ENCODE measurements around the gene PDCD4.

The PDCD4 gene

DNA sequence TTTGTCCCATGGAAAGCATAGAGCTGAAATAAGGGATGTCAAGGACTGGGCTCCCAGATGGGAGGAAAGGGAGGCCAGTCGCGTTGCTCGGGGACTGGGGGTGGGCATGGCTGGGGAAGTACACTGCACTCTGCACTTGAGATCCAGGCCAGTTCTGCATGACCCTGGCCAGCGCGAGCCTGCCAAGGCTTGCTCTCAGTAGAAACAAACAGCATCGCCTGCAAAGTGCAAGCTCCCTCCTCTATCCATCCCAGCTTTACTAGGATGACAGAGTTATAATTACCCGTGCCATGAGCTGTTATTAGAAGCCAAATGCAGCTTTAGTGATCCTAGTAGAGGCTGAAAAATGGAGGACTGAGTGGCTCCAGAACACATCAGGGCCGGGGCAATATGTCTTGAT is 43.9 kb upstream of the PDCD4 start:
- TF ChIP-seq ZFX (IDR thresholded peaks at IDR 0.05; ENCODE audit: borderline replicate concordance) (no peak), CTCF (IDR thresholded peaks at IDR 0.05) (no peak)
- no peak overlapping the region for H3K27ac ChIP-seq

DNA sequence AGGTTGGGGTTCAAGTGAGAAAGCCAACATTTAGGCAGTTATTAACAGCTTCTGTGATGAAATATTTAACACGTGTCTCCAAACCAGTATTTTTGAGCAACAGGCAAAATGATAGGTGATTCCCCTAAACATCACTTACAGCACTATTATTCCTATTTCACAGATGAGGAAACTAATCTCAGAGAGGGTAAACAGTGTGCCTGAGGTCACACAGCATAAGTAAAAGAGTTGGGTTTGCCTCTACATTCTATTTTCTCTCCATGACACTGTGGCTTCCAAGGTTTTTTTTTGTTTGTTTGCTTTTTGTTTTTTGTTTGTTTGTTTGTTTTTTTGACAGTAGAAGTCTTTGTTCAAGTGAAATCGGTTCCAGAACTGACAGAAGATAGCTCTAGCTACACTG is 43.2 kb upstream of the PDCD4 start:
- no peak overlapping the region for H3K27ac ChIP-seq
- TF ChIP-seq CTCF (IDR thresholded peaks at IDR 0.05): no peak
- no peak for TF ChIP-seq ZFX (IDR thresholded peaks at IDR 0.05; ENCODE audit: borderline replicate concordance)

DNA sequence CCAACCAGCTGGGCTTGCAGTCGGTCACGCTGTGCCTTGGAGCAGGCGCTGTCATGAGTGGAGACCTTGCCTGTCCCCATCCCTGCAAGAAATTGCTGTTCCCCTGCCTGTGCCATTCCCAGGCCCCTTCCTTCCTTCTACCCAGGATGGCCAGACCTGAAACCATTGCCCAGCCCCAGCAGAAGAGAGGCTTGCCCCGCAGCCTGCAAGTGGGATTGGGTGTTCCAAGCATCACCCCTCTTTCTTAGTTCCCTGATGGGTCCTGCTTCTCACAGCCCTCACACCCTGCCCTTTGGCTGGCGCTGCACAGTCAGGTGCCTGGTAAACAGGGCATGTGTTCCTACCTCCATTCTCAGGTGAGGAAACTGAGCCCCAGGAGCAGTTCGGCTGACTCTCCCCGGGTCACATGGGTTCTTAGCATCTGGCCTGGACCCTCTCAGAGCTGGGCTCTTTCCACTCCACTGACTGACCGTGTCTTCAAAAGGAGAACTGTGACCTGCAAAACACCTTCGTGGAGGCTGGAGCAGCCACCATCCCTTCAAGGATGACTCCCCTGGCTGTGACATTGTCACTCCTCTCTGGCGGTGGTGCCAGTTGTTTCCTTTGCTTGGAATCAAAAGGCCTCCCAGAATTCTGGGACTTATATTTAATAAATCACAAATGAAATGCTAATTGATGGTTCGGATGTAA is 41.9 kb upstream of the PDCD4 start:
- no peak overlapping the region for H3K27ac ChIP-seq
- TF ChIP-seq ZFX (IDR thresholded peaks at IDR 0.05; ENCODE audit: borderline replicate concordance): no peak
- no peak for TF ChIP-seq CTCF (IDR thresholded peaks at IDR 0.05)

GRCh38 chr10:110833234-110833940 is 38.3 kb upstream of the PDCD4 start:
- no peak overlapping the region for H3K27ac ChIP-seq
- TF ChIP-seq CTCF (IDR thresholded peaks at IDR 0.05) (no peak), ZFX (IDR thresholded peaks at IDR 0.05; ENCODE audit: borderline replicate concordance) (no peak)

DNA sequence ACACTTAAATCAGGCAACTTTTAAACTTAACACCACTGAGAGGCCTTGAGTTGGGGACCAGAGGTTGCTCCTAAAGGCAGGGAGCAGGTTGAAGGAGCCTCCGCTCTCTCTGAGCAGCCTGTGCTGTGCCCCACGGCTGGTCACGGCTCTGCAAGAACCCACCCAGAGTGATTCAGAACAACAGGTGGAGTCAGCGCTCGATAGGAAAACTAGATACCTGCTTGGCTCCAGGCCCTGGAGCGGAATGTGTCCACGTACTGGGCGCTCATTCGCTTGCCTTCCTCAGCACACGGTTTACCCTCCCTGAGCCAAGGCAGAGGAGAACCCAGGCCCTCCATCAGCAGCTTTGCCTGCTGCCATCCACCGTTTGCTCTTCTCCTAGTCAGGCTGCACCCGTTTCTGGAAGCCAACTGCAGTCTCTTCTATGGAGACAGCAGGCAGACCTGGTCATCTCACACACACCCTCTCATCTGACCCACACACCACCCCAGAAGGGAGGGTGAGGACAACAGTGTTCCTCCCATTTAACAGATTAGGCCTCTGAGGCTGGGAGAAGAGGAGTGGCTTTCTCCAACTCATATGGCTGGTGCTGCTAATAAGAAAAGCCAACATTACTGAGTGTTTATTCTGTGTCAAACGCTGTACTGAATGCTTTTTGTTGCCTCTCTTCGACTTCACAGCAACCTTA is 37.6 kb upstream of the PDCD4 start:
- TF ChIP-seq CTCF (IDR thresholded peaks at IDR 0.05) (no peak), ZFX (IDR thresholded peaks at IDR 0.05; ENCODE audit: borderline replicate concordance) (no peak)

DNA sequence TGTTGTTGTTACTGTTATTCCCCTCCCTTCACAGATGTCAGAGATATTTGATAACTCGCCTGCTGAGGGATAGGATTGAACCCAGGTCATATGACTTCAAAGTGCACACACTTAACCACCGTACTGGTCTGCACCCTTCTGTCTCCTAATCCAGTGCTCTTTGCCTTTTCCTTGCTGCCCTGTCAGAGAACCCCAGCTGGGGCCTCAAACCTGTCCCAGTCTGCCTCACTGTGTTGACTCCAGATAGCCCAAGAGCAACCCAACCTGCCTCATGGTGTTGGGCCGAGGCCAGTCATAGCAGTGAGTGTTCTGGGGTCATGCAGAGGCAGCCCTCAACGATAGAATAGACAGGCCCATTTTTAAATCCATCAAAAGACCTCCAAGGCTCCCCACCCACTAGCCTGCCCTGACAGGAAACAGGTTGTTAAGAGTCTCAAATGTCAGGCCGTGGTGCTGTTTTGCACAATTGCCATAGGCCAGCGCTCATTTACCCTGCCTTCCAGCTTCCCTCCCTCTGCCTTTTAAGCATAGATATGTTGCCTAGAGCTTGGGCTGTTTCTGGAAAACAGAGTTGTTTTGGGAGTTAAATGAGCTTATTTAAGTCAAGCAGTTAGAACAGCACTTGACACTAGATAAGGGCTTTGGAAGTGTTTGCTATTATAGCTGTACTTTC is 37.0 kb upstream of the PDCD4 start:
- TF ChIP-seq CTCF (IDR thresholded peaks at IDR 0.05): no peak
- TF ChIP-seq ZFX (IDR thresholded peaks at IDR 0.05; ENCODE audit: borderline replicate concordance): no peak
- no peak overlapping the region for H3K27ac ChIP-seq

More for the DNA sequence above, 37.6 kb upstream of the PDCD4 start:
- no peak overlapping the region for H3K27ac ChIP-seq

Data from 22Rv1 (cell line).